H1 (cell line): ENCODE measurements around the gene GSTM3.
"Not testable (repeated sequence)": the region's sequence is repeated elsewhere in the genome, so short reads cannot be mapped to it uniquely, and the experiment has no call there.

Experiments used
- BACH1 ChIP-seq: IDR thresholded peaks from 2 replicates; pipeline ENCODE4 v1.6.1; 2012; ENCODE audit warnings: low read length, improper control_type of control experiment
- CREB1 ChIP-seq: IDR thresholded peaks from 2 replicates; pipeline ENCODE4 v1.6.1; 2012; ENCODE audit warnings: inconsistent platforms
- EP300 ChIP-seq, 2 experiments: IDR thresholded peaks; 1 replicate in 1 of 2; 2 replicates in 1 of 2; pipeline ENCODE4 v1.6.1; 2011 to 2012; ENCODE audit warnings: low read depth in 2 of 2, low read length in 2 of 2, mild to moderate bottlenecking in 2 of 2, borderline replicate concordance in 1 of 2, inconsistent platforms in 1 of 2, moderate library complexity in 1 of 2
- KDM1A ChIP-seq: fragments of 200-600, 300-600 bp; sonication (generic); IDR thresholded peaks from 2 replicates; pipeline ENCODE4 v1.7.1; 2016; ENCODE audit warnings: mild to moderate bottlenecking, low read length, borderline replicate concordance
- MAFK ChIP-seq: IDR thresholded peaks from 2 replicates; pipeline ENCODE4 v1.6.1; 2012; ENCODE audit warnings: low read depth, mild to moderate bottlenecking, improper control_type of control experiment, low read length
- MAX ChIP-seq: IDR thresholded peaks from 2 replicates; pipeline ENCODE4 v1.6.1; 2012; ENCODE audit warnings: inconsistent platforms
- POLR2A ChIP-seq, 2 experiments: IDR thresholded peaks; 1 replicate in 1 of 2; 2 replicates in 1 of 2; pipeline ENCODE4 v1.6.1; 2011; ENCODE audit warnings: low read depth in 2 of 2, low read length in 2 of 2, mild to moderate bottlenecking in 2 of 2; ENCODE audit errors: control extremely low read depth in 1 of 2
- RAD21 ChIP-seq, 2 experiments: IDR thresholded peaks in 1 of 2; conservative IDR thresholded peaks in 1 of 2; 2 replicates each; pipeline ENCODE4 v1.6.1; 2011; ENCODE audit warnings: low read depth in 2 of 2, low read length in 2 of 2, improper control_type of control experiment in 1 of 2, inconsistent platforms in 1 of 2, mild to moderate bottlenecking in 1 of 2, moderate library complexity in 1 of 2
- SP1 ChIP-seq: IDR thresholded peaks from 2 replicates; pipeline ENCODE4 v1.6.1; 2011; ENCODE audit warnings: low read depth, low read length
- TEAD4 ChIP-seq: IDR thresholded peaks from 2 replicates; pipeline ENCODE4 v1.6.1; 2012; ENCODE audit warnings: low read depth, low read length, inconsistent platforms, mixed read lengths
- TF ChIP-seq, protein P1 (sequence below), 3 experiments: IDR thresholded peaks; 1 replicate in 2 of 3; 2 replicates in 1 of 3; pipeline versions ENCODE4 v1.5.1 to v1.6.1; 2011; ENCODE audit warnings: low read length in 3 of 3, mild to moderate bottlenecking in 3 of 3, inconsistent platforms in 2 of 3, low read depth in 1 of 3, moderate library complexity in 1 of 3; ENCODE audit not compliant: insufficient read depth in 1 of 3; ENCODE audit errors: control extremely low read depth in 1 of 3
- TF ChIP-seq, protein P2 (sequence below): IDR thresholded peaks from 2 replicates; pipeline ENCODE4 v1.6.1; 2012; ENCODE audit warnings: inconsistent platforms

DNA sequence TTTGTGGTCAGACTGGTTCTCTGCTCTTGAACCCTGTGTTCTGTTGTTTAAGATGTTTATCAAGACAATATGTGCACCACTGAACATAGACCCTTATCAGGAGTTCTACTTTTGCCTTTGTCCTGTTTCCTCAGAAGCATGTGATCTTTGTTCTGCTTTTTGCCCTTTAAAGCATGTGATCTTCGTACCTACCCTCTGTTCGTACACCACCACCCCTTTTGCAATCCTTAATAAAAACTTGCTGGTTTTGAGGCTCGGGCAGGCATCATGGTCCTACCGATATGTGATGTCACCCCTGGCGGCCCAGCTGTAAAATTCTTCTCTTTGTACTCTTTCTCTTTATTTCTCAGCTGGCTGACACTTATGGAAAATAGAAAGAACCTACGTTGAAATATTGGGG is 56.1 kb downstream of the GSTM3 start:
- not testable (repeated sequence) for TF ChIP-seq TEAD4; CREB1; SP1; BACH1; KDM1A; RAD21 (IDR thresholded peaks at IDR 0.05 in 1 of 2, conservative IDR thresholded peaks at IDR 0.05 in 1 of 2; ENCODE audit: low read depth in 2 of 2, low read length in 2 of 2); POLR2A (IDR thresholded peaks at IDR 0.05; ENCODE audit: control extremely low read depth in 1 of 2, low read depth in 2 of 2, low read length in 2 of 2); MAFK; EP300 (IDR thresholded peaks at IDR 0.05; ENCODE audit: borderline replicate concordance in 1 of 2, low read depth in 2 of 2, low read length in 2 of 2); MAX
- TF ChIP-seq, protein P1, sequence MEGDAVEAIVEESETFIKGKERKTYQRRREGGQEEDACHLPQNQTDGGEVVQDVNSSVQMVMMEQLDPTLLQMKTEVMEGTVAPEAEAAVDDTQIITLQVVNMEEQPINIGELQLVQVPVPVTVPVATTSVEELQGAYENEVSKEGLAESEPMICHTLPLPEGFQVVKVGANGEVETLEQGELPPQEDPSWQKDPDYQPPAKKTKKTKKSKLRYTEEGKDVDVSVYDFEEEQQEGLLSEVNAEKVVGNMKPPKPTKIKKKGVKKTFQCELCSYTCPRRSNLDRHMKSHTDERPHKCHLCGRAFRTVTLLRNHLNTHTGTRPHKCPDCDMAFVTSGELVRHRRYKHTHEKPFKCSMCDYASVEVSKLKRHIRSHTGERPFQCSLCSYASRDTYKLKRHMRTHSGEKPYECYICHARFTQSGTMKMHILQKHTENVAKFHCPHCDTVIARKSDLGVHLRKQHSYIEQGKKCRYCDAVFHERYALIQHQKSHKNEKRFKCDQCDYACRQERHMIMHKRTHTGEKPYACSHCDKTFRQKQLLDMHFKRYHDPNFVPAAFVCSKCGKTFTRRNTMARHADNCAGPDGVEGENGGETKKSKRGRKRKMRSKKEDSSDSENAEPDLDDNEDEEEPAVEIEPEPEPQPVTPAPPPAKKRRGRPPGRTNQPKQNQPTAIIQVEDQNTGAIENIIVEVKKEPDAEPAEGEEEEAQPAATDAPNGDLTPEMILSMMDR (IDR thresholded peaks at IDR 0.05; ENCODE audit: control extremely low read depth in 1 of 3, insufficient read depth in 1 of 3, low read depth in 1 of 3, low read length in 3 of 3), result not testable (repeated sequence)
- TF ChIP-seq, protein P2, sequence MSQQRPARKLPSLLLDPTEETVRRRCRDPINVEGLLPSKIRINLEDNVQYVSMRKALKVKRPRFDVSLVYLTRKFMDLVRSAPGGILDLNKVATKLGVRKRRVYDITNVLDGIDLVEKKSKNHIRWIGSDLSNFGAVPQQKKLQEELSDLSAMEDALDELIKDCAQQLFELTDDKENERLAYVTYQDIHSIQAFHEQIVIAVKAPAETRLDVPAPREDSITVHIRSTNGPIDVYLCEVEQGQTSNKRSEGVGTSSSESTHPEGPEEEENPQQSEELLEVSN, result not testable (repeated sequence)
